Left ventricle myocardium inferior (tissue), 1 donor: ENCODE data around the gene FAM222B. TPM values are rescaled to one million over a fixed set of nuclear protein-coding genes. Genes with fewer than 3 reads are reported as not detected.
A peak's percentile ranks its signal among the peaks of the same experiment; 100 is the strongest.
"Not testable (repeated sequence)": the region's sequence is repeated elsewhere in the genome, so short reads cannot be mapped to it uniquely, and the experiment has no call there.

Experiments used
- DNase-seq: peaks from one replicate; pipeline ENCODE4 v3.0.0-alpha.2; 2020
- H3K27ac ChIP-seq: fragments of 200-600 bp; replicated peaks from 2 replicates; pipeline ENCODE4 v1.8.0; 2021
- H3K27me3 ChIP-seq: fragments of 200-600 bp; 2 replicates; pipeline ENCODE4 v1.8.0; 2021; ENCODE audit warnings: low read depth
- H3K36me3 ChIP-seq: fragments of 200-600 bp; 2 replicates; pipeline ENCODE4 v1.8.0; 2021
- H3K4me1 ChIP-seq: fragments of 200-600 bp; 2 replicates; pipeline ENCODE4 v1.8.0; 2021
- H3K4me3 ChIP-seq: fragments of 200-600 bp; 2 replicates; pipeline ENCODE4 v1.8.0; 2021; ENCODE audit warnings: mild to moderate bottlenecking, moderate library complexity
- H3K9me3 ChIP-seq: fragments of 200-600 bp; replicated peaks from 2 replicates; pipeline ENCODE4 v1.8.0; 2021
- intact Hi-C: fragments of 100-400 bp; cut with micrococcal nuclease; formaldehyde crosslinking; loops from one replicate; pipeline ENCODE4 v1.11.0; 2022
- total RNA-seq: library from RNA; stranded (reverse); fragmentation: NEBNext Ultra II Directional; extraction: Animal tissue kit (Norgen Biotek cat#: 25700); gene quantifications from one replicate; pipeline ENCODE4 v1.2.1, GENCODE V29; 2021
- TF ChIP-seq, protein P1 (sequence below): fragments of 200-600 bp; IDR thresholded peaks from 2 replicates; pipeline ENCODE4 v1.8.0; 2021; ENCODE audit warnings: antibody characterized with exemption, mild to moderate bottlenecking, borderline replicate concordance
- donor health status: DM: no; HTN: yes; CAD: no; lungs with severe emphysema.

Gene FAM222B
- total RNA-seq, 1 donor from 2014 or later, result 17.5 TPM

DNA sequence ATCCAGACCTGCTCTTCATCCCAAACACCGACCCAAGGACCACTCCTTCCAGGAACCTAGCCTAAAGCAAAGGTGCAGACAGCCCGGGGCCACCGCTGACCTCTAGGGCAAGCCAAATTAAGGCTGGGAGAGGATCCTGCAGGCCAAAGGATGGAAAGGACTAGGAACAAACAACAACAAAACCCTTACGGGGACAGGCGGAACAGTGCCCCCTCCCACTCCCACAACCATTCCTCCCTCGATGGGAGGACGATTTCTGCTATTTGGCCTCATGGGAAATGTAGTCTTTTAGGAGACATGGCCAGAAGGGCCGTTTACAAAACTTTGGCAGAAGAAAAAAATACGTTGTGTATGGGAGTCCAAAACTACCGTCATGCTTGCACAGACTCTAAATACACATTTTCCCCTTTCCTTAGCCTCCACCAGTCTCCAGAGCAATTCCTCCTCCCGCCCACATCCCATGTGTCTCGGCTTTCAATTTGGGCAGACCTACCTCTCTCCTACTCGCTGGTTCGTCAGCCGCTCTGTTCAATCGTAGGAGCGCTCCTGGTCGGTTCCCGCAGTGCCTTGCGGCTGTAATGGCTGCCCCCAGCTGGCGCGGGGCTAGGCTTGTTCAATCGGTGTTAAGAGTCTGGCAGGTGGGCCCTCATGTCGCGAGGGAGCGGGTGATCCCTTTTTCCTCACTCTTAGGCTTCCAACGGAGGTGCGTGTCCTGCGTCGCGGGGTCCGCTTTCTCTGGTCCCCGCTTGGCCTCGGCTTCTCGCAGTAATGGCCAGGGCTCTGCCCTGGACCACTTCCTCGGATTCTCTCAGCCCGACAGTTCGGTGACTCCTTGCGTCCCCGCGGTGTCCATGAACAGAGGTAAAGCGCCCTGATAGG lies 12.1 kb upstream of the FAM222B start, which contains the start of gene ERAL1:
ERAL1 (plus strand) TSS at position 560 of the 879 bp plus-strand sequence; CDS start at position 579, 19 bp downstream.
- Histone ChIP-seq H3K4me1 (peaks cover 18% of the 10 kb centered on the region), H3K36me3 (peaks cover 33% of the 10 kb centered on the region), H3K27ac (peak within 1 kb of the TSS; percentile 78), H3K9me3 (no peaks in the 10 kb centered on the region), H3K27me3 (no peaks in the 10 kb centered on the region), H3K4me3 (peak within 1 kb of the TSS; percentile 79)
- DNase-seq, result peak; percentile 79
- TF ChIP-seq, protein P1, sequence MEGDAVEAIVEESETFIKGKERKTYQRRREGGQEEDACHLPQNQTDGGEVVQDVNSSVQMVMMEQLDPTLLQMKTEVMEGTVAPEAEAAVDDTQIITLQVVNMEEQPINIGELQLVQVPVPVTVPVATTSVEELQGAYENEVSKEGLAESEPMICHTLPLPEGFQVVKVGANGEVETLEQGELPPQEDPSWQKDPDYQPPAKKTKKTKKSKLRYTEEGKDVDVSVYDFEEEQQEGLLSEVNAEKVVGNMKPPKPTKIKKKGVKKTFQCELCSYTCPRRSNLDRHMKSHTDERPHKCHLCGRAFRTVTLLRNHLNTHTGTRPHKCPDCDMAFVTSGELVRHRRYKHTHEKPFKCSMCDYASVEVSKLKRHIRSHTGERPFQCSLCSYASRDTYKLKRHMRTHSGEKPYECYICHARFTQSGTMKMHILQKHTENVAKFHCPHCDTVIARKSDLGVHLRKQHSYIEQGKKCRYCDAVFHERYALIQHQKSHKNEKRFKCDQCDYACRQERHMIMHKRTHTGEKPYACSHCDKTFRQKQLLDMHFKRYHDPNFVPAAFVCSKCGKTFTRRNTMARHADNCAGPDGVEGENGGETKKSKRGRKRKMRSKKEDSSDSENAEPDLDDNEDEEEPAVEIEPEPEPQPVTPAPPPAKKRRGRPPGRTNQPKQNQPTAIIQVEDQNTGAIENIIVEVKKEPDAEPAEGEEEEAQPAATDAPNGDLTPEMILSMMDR, result no peak
- intact Hi-C loops, result no loop called here

GRCh38 chr17:28853295-28853694 lies 10.7 kb upstream of the FAM222B start:
- DNase-seq, result no peak
- Histone ChIP-seq H3K36me3 (peaks cover 19% of the 10 kb centered on the region), H3K4me1 (peaks cover 18% of the 10 kb centered on the region), H3K27ac (no peak overlapping the region), H3K27me3 (no peaks in the 10 kb centered on the region), H3K9me3 (no peaks in the 10 kb centered on the region), H3K4me3 (no peak overlapping the region)
- intact Hi-C loops, result no loop called here
- TF ChIP-seq, protein P1, result no peak

DNA sequence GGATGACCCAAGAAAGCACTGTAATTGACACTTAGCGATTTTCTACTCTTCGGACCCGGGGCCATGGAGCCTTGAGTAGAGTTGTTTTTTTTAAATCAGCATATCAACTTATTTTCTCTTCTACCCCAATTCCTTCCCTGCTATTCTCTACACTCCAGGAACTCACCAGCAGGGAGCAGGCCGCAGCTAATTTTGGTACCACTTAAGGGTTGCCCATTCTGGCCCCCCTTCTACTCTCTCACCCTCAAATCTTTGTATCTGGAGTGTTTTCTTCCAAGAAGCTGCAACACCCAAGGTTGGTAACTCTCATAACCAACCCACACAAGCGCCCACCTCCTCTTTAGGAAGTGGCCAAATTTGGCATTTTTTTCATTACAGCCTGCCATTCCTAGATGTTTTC lies 6.7 kb upstream of the FAM222B start:
- Histone ChIP-seq H3K9me3 (no peaks in the 10 kb centered on the region), H3K27me3 (no peaks in the 10 kb centered on the region), H3K4me3 (no peak overlapping the region), H3K27ac (no peak overlapping the region), H3K36me3 (no peaks in the 10 kb centered on the region), H3K4me1 (peaks cover 3% of the 10 kb centered on the region)
- TF ChIP-seq, protein P1, result no peak
- DNase-seq, result no peak
- intact Hi-C loops, result no loop called here

DNA sequence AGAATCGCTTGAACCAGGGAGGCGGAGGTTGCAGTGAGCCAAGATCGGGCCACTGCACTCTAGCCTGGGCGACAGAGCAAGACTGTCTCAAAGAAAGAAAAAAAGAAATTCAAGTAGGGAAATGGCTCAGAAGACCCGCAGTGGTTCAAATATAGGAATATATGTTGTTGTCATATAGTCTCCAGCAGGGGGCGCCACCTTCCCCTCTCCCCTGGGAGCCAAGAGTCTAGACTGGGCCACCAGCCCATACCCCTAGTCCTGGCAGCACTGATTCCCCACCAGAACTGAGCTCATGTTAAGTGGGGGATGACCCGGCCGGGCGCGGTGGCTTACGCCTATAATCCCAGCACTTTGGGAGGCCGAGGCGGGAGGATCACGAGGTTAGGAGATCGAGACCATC lies 6.1 kb upstream of the FAM222B start:
- intact Hi-C loops, H3K9me3 ChIP-seq, H3K27me3 ChIP-seq, H3K4me1 ChIP-seq, H3K4me3 ChIP-seq, H3K27ac ChIP-seq, H3K36me3 ChIP-seq: not testable (repeated sequence)
- DNase-seq, result peak; percentile 32
- TF ChIP-seq, protein P1, result peak; percentile 33

DNA sequence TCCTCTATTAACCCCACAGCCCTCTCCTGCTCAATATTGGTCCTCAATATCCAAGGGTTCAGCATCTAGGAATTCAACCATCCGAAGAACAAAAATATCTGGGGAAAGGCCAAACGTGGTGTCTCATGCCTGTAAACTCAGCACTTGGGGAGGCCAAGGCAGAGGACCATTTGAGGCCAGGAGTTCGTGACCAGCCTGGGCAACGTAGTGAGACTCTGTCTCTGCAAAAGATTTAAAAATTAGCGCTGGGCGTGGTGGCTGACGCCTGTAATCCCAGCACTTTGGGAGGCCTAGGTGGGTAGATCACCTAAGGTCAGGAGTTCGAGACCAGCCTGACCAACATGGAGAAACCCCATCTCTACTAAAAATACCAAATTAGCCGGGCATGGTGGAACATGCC lies 4.1 kb upstream of the FAM222B start:
- H3K4me3 ChIP-seq, H3K27ac ChIP-seq, H3K36me3 ChIP-seq, DNase-seq, H3K27me3 ChIP-seq, intact Hi-C loops, H3K9me3 ChIP-seq: not testable (repeated sequence)
- peaks cover 14% of the 10 kb centered on the region for H3K4me1 ChIP-seq

DNA sequence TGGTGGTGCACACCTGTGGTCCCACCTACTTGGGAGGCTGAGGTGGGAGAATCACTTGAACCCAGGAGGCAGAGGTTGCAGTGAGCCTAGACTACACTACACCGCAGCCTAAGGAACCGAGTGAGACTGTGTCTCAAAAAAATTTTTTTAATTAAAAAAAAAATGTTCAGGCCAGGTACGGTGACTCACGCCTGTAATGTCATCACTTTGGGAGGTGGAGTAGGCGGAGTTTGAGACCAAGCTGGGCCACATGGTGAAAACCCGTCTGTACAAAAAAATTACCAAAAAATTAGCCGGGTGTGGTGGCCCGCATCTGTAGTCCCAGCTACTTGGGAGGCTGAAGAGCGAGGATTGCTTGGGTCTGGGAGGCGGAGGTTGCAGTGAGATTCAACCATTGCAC lies 3.6 kb upstream of the FAM222B start:
- Histone ChIP-seq H3K27me3 (no peaks in the 10 kb centered on the region), H3K4me1 (peaks cover 19% of the 10 kb centered on the region), H3K36me3 (no peaks in the 10 kb centered on the region), H3K27ac (no peak overlapping the region), H3K9me3 (no peaks in the 10 kb centered on the region), H3K4me3 (no peak overlapping the region)
- intact Hi-C loops, result no loop called here
- TF ChIP-seq, protein P1, result no peak
- no peak for DNase-seq
